Measurements from ENCODE around the gene GPR156.
"Not testable (repeated sequence)": the region's sequence is repeated elsewhere in the genome, so short reads cannot be mapped to it uniquely, and the experiment has no call there.

GPR156 gene

DNA sequence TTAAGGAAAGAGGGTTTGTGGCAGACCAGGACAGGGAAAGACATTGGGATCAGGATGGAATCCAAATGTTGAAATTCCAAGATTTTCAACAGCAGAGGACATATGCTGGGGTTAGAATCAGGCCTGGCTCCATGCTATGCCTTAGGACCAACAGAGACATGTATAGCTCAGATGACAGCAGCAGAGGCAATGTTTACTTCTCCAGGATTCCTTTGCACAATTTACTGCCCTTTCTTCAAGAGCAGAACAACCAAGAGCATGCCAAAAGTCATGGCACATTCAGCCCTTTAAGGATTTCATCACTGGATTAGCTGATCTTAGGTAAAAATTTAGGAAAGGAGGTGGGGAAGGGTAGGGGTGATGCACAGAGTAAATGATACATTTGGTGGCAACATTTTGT, 121.2 kb downstream of the GPR156 start:
- DNase-seq (ENCODE audit: low read depth, low spot score) = no peak
- Histone ChIP-seq H3K27ac (ENCODE audit: low read length) (no peak overlapping the region), H3K9me3 (ENCODE audit: control insufficient read depth, insufficient read depth, low read length) (no peaks in the 10 kb centered on the region), H3K4me3 (ENCODE audit: low read length) (no peak overlapping the region), H3K4me1 (ENCODE audit: control insufficient read depth, insufficient read depth, low read length) (no peaks in the 10 kb centered on the region), H3K27me3 (ENCODE audit: control insufficient read depth, insufficient read depth, low read length) (no peaks in the 10 kb centered on the region), H3K36me3 (ENCODE audit: control insufficient read depth, insufficient read depth, low read length) (no peaks in the 10 kb centered on the region)

DNA sequence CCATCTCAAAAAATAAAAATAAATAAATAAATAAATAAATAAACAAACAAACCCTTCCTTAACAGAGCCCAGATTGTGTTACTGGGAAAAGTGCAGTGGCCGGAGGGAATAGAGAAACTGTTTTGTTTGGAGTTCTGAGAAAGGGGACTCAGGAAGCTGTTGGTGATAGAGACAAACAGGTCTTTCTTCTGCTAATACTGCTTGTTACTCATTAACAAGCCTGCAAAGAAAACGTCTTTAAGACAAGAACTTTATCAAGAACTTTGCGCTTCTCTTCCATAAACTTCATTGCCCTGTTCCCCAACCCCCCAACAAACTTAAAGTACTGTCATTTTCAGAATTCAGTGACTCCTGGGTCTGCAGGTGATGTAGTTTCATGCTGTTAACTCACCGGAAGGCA, 122.0 kb downstream of the GPR156 start:
- no peak overlapping the region for H3K4me3 ChIP-seq (ENCODE audit: low read length)
- no CpG with 5 or more reads among the region's 4 CpGs for WGBS (ENCODE audit: insufficient coverage, insufficient read length)
- no peaks in the 10 kb centered on the region for H3K4me1 ChIP-seq (ENCODE audit: control insufficient read depth, insufficient read depth, low read length)
- H3K9me3 ChIP-seq (ENCODE audit: control insufficient read depth, insufficient read depth, low read length) = no peaks in the 10 kb centered on the region
- DNase-seq (ENCODE audit: low read depth, low spot score) = no peak
- H3K27me3 ChIP-seq (ENCODE audit: control insufficient read depth, insufficient read depth, low read length) = no peaks in the 10 kb centered on the region
- no peaks in the 10 kb centered on the region for H3K36me3 ChIP-seq (ENCODE audit: control insufficient read depth, insufficient read depth, low read length)
- H3K27ac ChIP-seq (ENCODE audit: low read length) = no peak overlapping the region

DNA sequence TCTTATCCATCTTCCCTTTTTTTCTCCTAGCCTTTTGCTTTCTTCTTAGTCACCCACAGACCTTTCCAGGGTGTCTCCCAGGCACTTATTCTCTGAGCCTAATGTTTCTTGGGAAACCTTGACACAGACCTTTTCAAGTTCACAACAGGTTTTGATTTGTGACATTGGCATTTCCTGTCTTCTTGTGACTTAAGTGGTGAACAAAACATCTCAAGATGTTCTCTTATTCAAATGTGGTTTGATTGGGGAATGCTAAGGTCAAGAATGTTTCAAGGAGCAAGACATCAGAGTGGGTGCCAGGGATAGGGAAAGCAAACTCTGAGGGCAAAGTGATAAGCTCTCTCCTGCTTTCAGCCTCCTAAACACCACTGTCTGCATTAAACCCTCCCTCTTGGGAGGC, 122.6 kb downstream of the GPR156 start:
- H3K9me3 ChIP-seq (ENCODE audit: control insufficient read depth, insufficient read depth, low read length) = no peaks in the 10 kb centered on the region
- no peak overlapping the region for H3K27ac ChIP-seq (ENCODE audit: low read length)
- no peaks in the 10 kb centered on the region for H3K36me3 ChIP-seq (ENCODE audit: control insufficient read depth, insufficient read depth, low read length)
- no peaks in the 10 kb centered on the region for H3K4me1 ChIP-seq (ENCODE audit: control insufficient read depth, insufficient read depth, low read length)
- DNase-seq (ENCODE audit: low read depth, low spot score) = no peak
- H3K27me3 ChIP-seq (ENCODE audit: control insufficient read depth, insufficient read depth, low read length) = no peaks in the 10 kb centered on the region
- no peak overlapping the region for H3K4me3 ChIP-seq (ENCODE audit: low read length)

DNA sequence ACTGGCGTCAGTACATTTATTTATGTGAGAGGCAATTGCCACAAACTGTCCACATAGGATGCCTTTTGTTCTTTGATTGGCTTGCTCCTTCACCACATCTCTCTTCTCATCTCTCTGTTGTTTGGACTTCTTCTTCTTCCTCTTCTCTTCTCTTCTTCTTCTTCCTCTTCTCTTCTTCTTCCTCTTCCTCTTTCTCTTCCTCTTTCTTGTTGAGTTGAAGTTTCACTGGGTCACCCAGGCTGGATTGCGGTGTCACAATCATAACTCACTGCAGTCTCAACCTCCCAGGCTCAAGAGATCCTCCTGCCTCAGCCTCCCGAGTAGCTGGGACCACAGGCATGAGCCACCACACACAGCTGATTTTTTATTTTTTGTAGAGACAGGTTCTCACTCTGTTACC, 123.1 kb downstream of the GPR156 start:
- Histone ChIP-seq H3K4me3 (ENCODE audit: low read length) (no peak overlapping the region), H3K4me1 (ENCODE audit: control insufficient read depth, insufficient read depth, low read length) (no peaks in the 10 kb centered on the region), H3K27me3 (ENCODE audit: control insufficient read depth, insufficient read depth, low read length) (no peaks in the 10 kb centered on the region), H3K9me3 (ENCODE audit: control insufficient read depth, insufficient read depth, low read length) (no peaks in the 10 kb centered on the region), H3K36me3 (ENCODE audit: control insufficient read depth, insufficient read depth, low read length) (no peaks in the 10 kb centered on the region), H3K27ac (ENCODE audit: low read length) (no peak overlapping the region)
- WGBS (ENCODE audit: insufficient coverage, insufficient read length) = no CpG with 5 or more reads among the region's 3 CpGs
- DNase-seq (ENCODE audit: low read depth, low spot score) = no peak

DNA sequence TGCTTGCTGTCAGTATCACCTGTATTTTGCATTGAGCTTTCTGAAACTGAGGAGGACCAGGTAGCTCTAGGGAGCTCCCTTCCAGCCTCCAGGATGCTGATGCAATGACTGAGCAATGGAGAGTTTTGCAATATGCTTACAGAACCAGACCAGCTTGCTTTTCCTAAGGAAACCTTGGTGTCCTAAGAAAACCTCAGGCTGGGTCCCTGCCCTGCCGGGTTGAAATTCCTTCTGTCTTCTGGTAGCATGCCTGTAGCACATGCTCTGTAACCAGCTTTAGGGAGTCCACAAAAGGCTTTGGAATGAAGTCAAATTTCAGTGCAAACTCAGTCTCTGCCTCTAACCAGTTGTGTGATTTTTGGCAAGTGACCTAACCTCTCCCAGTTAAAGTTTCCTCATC, 125.0 kb downstream of the GPR156 start:
- Histone ChIP-seq H3K4me1 (ENCODE audit: control insufficient read depth, insufficient read depth, low read length) (no peaks in the 10 kb centered on the region), H3K4me3 (ENCODE audit: low read length) (no peak overlapping the region), H3K27me3 (ENCODE audit: control insufficient read depth, insufficient read depth, low read length) (no peaks in the 10 kb centered on the region), H3K36me3 (ENCODE audit: control insufficient read depth, insufficient read depth, low read length) (no peaks in the 10 kb centered on the region), H3K9me3 (ENCODE audit: control insufficient read depth, insufficient read depth, low read length) (no peaks in the 10 kb centered on the region), H3K27ac (ENCODE audit: low read length) (no peak overlapping the region)
- WGBS (ENCODE audit: insufficient coverage, insufficient read length) = no CpG with 5 or more reads among the region's 1 CpG
- DNase-seq (ENCODE audit: low read depth, low spot score) = no peak

DNA sequence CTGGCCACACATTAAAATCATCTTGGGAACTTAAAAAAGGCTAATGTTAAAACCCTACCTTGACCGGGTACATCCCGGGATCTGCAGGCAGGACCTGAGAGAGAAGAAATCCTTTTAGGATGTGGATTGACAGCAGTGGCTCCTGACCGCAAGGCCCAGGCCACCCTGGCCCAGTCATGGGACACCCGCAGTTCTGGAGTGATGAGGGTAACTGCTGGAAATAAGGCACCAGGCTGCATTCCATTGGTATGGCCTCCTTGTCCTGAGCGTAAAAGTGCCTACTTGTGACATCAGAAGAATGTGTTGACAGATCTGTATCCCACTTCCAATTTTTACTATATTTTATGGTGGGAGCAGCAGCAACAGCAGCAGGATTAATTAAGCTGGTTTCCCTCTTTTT, 127.3 kb downstream of the GPR156 start:
- Histone ChIP-seq H3K27ac (ENCODE audit: low read length) (no peak overlapping the region), H3K4me3 (ENCODE audit: low read length) (no peak overlapping the region), H3K4me1 (ENCODE audit: control insufficient read depth, insufficient read depth, low read length) (no peaks in the 10 kb centered on the region), H3K27me3 (ENCODE audit: control insufficient read depth, insufficient read depth, low read length) (no peaks in the 10 kb centered on the region), H3K36me3 (ENCODE audit: control insufficient read depth, insufficient read depth, low read length) (no peaks in the 10 kb centered on the region), H3K9me3 (ENCODE audit: control insufficient read depth, insufficient read depth, low read length) (no peaks in the 10 kb centered on the region)
- WGBS (ENCODE audit: insufficient coverage, insufficient read length) = no CpG with 5 or more reads among the region's 5 CpGs
- no peak for DNase-seq (ENCODE audit: low read depth, low spot score)

DNA sequence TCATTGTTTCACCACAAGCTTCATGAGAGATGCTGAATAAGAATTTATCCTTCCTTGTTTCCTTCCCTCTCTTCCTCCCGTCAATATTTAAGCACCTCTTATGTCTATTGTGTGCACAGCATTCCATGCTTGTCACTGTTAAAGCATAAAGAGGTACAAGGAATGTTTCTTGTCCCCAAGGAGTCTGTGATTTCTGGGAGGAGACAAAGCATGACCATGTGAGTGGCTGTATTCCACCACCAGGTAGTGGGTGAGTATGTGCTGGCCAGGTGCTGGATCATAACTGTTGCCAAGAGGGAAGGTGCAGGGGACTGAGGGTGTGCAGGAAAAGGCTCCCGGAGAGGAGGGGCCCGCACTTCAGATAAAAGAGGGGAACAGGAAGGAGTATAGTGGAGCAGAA, 127.9 kb downstream of the GPR156 start:
- Histone ChIP-seq H3K36me3 (ENCODE audit: control insufficient read depth, insufficient read depth, low read length) (no peaks in the 10 kb centered on the region), H3K27me3 (ENCODE audit: control insufficient read depth, insufficient read depth, low read length) (no peaks in the 10 kb centered on the region), H3K27ac (ENCODE audit: low read length) (no peak overlapping the region), H3K4me1 (ENCODE audit: control insufficient read depth, insufficient read depth, low read length) (no peaks in the 10 kb centered on the region), H3K4me3 (ENCODE audit: low read length) (no peak overlapping the region), H3K9me3 (ENCODE audit: control insufficient read depth, insufficient read depth, low read length) (no peaks in the 10 kb centered on the region)
- WGBS (ENCODE audit: insufficient coverage, insufficient read length) = no CpG with 5 or more reads among the region's 3 CpGs
- DNase-seq (ENCODE audit: low read depth, low spot score) = no peak

DNA sequence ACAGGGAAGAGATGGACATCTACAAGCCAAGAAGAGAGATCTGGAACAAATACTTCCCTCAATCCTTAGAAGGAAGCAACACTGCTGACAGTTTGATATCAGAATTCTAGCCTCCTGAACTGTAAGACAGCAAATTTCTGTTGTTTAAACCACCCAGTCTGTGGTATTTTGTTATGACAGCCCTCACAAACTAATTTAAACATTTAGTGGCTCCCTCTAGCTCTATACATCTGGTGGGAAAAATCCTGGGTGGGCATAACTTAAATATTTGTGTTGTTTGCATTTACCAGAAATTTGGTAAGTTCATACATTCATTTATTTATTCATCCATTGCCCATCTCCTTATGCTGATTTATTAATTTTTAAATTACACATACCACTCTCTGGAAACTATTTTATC, 128.3 kb downstream of the GPR156 start:
- no peaks in the 10 kb centered on the region for H3K36me3 ChIP-seq (ENCODE audit: control insufficient read depth, insufficient read depth, low read length)
- H3K27me3 ChIP-seq (ENCODE audit: control insufficient read depth, insufficient read depth, low read length) = no peaks in the 10 kb centered on the region
- H3K4me1 ChIP-seq (ENCODE audit: control insufficient read depth, insufficient read depth, low read length) = no peaks in the 10 kb centered on the region
- H3K27ac ChIP-seq (ENCODE audit: low read length) = no peak overlapping the region
- H3K4me3 ChIP-seq (ENCODE audit: low read length) = no peak overlapping the region
- no peaks in the 10 kb centered on the region for H3K9me3 ChIP-seq (ENCODE audit: control insufficient read depth, insufficient read depth, low read length)
- DNase-seq (ENCODE audit: low read depth, low spot score) = no peak

DNA sequence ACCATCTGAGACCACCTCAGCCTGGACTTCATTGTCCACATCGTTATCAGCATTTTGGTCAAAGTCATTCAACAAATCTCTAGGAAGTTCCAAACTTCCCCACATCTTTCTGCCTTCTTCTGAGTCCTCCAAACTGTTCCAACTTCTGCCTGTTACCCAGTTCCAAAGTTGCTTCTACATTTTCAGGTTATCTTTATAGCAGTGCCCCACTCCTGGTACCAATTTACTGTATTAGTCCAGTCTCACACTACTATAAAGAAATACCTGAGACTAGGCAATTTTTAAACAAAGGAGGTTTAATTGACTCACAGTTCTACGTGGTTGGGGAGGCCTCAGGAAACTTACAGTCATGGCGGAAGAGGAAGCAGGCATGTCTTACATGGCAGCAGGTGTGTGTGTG, 129.3 kb downstream of the GPR156 start:
- H3K4me3 ChIP-seq (ENCODE audit: low read length); H3K27me3 ChIP-seq (ENCODE audit: control insufficient read depth, insufficient read depth, low read length); DNase-seq (ENCODE audit: low read depth, low spot score); H3K9me3 ChIP-seq (ENCODE audit: control insufficient read depth, insufficient read depth, low read length); H3K27ac ChIP-seq (ENCODE audit: low read length); H3K36me3 ChIP-seq (ENCODE audit: control insufficient read depth, insufficient read depth, low read length); H3K4me1 ChIP-seq (ENCODE audit: control insufficient read depth, insufficient read depth, low read length): not testable (repeated sequence)
- no CpG with 5 or more reads among the region's 3 CpGs for WGBS (ENCODE audit: insufficient coverage, insufficient read length)

DNA sequence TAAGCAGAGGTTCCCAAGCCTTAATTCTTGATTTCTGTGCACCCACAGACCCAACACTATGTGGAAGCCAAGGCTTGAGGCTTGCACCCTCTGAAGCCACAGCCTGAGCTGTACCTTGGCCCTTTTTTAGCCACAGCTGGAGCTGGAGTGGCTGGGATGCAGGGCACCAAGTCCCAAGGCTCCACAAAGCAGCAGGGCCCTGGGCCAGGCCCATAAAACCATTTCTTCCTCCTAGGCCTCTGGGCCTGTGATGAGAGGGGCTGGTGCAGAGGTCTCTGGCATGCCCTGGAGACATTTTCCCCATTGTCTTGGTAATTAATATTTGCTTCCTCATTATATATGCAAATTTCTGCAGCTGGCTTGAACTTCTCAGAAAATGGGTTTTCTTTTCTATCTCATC, 129.9 kb downstream of the GPR156 start:
- Histone ChIP-seq H3K27me3 (ENCODE audit: control insufficient read depth, insufficient read depth, low read length) (no peaks in the 10 kb centered on the region), H3K4me1 (ENCODE audit: control insufficient read depth, insufficient read depth, low read length) (no peaks in the 10 kb centered on the region), H3K4me3 (ENCODE audit: low read length) (no peak overlapping the region), H3K27ac (ENCODE audit: low read length) (no peak overlapping the region), H3K36me3 (ENCODE audit: control insufficient read depth, insufficient read depth, low read length) (no peaks in the 10 kb centered on the region), H3K9me3 (ENCODE audit: control insufficient read depth, insufficient read depth, low read length) (no peaks in the 10 kb centered on the region)
- DNase-seq (ENCODE audit: low read depth, low spot score) = no peak

DNA sequence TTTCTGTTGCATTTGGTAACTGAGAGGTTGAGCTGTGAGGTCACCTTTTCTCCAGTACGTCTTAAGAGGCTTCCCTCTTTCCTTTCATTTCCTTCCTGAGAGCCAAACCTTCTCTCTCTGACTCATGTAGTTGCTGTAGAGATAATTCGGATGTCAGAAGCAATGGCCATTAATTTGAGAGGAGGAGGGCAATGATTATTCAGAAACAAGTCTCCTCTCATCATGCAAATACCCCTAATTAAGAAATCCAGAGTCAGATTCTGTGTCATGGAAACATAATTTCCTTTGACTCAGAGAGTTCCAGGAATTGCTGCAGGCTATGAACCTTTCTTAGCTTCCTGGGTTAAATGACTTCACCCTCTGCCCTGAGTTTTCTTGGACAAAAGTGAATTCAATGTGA, 131.7 kb downstream of the GPR156 start:
- Histone ChIP-seq H3K27ac (ENCODE audit: low read length) (no peak overlapping the region), H3K36me3 (ENCODE audit: control insufficient read depth, insufficient read depth, low read length) (no peaks in the 10 kb centered on the region), H3K9me3 (ENCODE audit: control insufficient read depth, insufficient read depth, low read length) (no peaks in the 10 kb centered on the region), H3K4me1 (ENCODE audit: control insufficient read depth, insufficient read depth, low read length) (no peaks in the 10 kb centered on the region), H3K27me3 (ENCODE audit: control insufficient read depth, insufficient read depth, low read length) (no peaks in the 10 kb centered on the region), H3K4me3 (ENCODE audit: low read length) (no peak overlapping the region)
- WGBS (ENCODE audit: insufficient coverage, insufficient read length) = no CpG with 5 or more reads among the region's 2 CpGs
- no peak for DNase-seq (ENCODE audit: low read depth, low spot score)

DNA sequence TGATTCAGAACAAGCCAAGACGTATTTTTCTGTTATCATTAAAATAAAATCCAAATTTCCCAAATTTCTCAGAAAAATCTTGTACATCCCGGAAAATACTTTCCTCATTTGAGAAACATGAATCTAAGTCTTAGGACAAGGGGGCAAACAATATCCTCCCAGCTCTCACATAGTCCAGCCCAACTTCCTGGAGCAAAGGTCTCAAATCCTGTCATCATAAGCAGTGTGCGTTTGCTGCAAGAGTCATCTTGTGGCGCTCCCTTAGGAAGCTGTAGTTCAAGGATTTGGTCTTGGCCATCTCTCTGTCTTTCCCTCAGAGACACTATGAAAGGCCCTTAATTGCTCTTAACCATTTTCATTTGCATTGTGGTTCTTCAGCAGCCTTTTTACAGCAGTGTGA, 133.2 kb downstream of the GPR156 start:
- no peaks in the 10 kb centered on the region for H3K9me3 ChIP-seq (ENCODE audit: control insufficient read depth, insufficient read depth, low read length)
- 100% methylated on average over 1 of the region's 4 CpGs for WGBS (ENCODE audit: insufficient coverage, insufficient read length)

More for the DNA sequence above, 133.2 kb downstream of the GPR156 start:
- Histone ChIP-seq H3K27ac (ENCODE audit: low read length) (no peak overlapping the region), H3K36me3 (ENCODE audit: control insufficient read depth, insufficient read depth, low read length) (no peaks in the 10 kb centered on the region), H3K4me1 (ENCODE audit: control insufficient read depth, insufficient read depth, low read length) (no peaks in the 10 kb centered on the region), H3K4me3 (ENCODE audit: low read length) (no peak overlapping the region), H3K27me3 (ENCODE audit: control insufficient read depth, insufficient read depth, low read length) (no peaks in the 10 kb centered on the region)
- DNase-seq (ENCODE audit: low read depth, low spot score) = no peak

Data from iPS DF 6.9 (cell line).